SK-N-SH treated with all-trans-retinoic acid at 6 μM for 48 hours (cell line): ENCODE results near the gene POLR2H.

ENCODE experiments used
- ATAC-seq: fragments of 200-7000 bp; cut with Tn5 transposase; 3 replicates; pipeline ENCODE4 v1.9.1; 2020; ENCODE audit warnings: mild to moderate bottlenecking, moderate library complexity
- BACH2 ChIP-seq: fragments of 250-450 bp; sonication (Bioruptor Pico); IDR thresholded peaks from 2 replicates; pipeline ENCODE4 v1.9.0; 2021; ENCODE audit warnings: mild to moderate bottlenecking, borderline replicate concordance
- CSDC2 ChIP-seq: fragments of 250-450 bp; sonication (Bioruptor Pico); IDR thresholded peaks from 2 replicates; pipeline ENCODE4 v1.5.0; 2020; ENCODE audit warnings: mild to moderate bottlenecking, moderate library complexity
- ESRRG ChIP-seq: fragments of 250-450 bp; sonication (Bioruptor Pico); IDR thresholded peaks from 2 replicates; pipeline ENCODE4 v1.6.1; 2021; ENCODE audit warnings: mild to moderate bottlenecking
- GLIS3 ChIP-seq: fragments of 250-450 bp; sonication (Bioruptor Pico); IDR thresholded peaks from 2 replicates; pipeline ENCODE4 v1.5.0; 2020; ENCODE audit warnings: mild to moderate bottlenecking, moderate library complexity
- ISL1 ChIP-seq: fragments of 250-450 bp; sonication (Bioruptor Pico); IDR thresholded peaks from 2 replicates; pipeline ENCODE4 v2.1.2; 2022; ENCODE audit warnings: mild to moderate bottlenecking, moderate library complexity
- OSR1 ChIP-seq: fragments of 250-450 bp; sonication (Bioruptor Pico); IDR thresholded peaks from 2 replicates; pipeline ENCODE4 v1.8.0; 2022; ENCODE audit warnings: moderate library complexity, mild to moderate bottlenecking, inconsistent platforms
- PPARA ChIP-seq: fragments of 250-450 bp; sonication (Bioruptor Pico); IDR thresholded peaks from 2 replicates; pipeline ENCODE4 v1.5.0; 2020; ENCODE audit warnings: mild to moderate bottlenecking, borderline replicate concordance
- RARB ChIP-seq: fragments of 250-450 bp; sonication (Bioruptor Pico); IDR thresholded peaks from 2 replicates; pipeline ENCODE4 v1.8.0; 2021; ENCODE audit warnings: mild to moderate bottlenecking, moderate library complexity
- SNAI2 ChIP-seq: fragments of 250-450 bp; sonication (Bioruptor Pico); IDR thresholded peaks from 2 replicates; pipeline ENCODE4 v1.5.0; 2020; ENCODE audit warnings: mild to moderate bottlenecking, moderate library complexity
- TCF4 ChIP-seq: fragments of 250-450 bp; sonication (Bioruptor Pico); IDR thresholded peaks from 2 replicates; pipeline ENCODE4 v1.8.0; 2021; ENCODE audit warnings: mild to moderate bottlenecking, moderate library complexity, borderline replicate concordance
- TOX ChIP-seq: fragments of 250-450 bp; sonication (Bioruptor Pico); IDR thresholded peaks from 2 replicates; pipeline ENCODE4 v1.8.0; 2021; ENCODE audit warnings: mild to moderate bottlenecking, moderate library complexity, borderline replicate concordance
- ZNF565 ChIP-seq: fragments of 450-650 bp; formaldehyde crosslinking; conservative IDR thresholded peaks from 2 replicates; pipeline ENCODE4 v1.5.0; 2020; ENCODE audit warnings: low read depth, mild to moderate bottlenecking, moderate library complexity
- ZNF70 ChIP-seq: fragments of 450-650 bp; formaldehyde crosslinking; IDR thresholded peaks from 2 replicates; pipeline ENCODE4 v1.5.0; 2020; ENCODE audit warnings: mild to moderate bottlenecking, moderate library complexity
- ZNF8 ChIP-seq: fragments of 450-650 bp; formaldehyde crosslinking; IDR thresholded peaks from 2 replicates; pipeline ENCODE4 v1.5.0; 2020; ENCODE audit warnings: mild to moderate bottlenecking, moderate library complexity
- TF ChIP-seq, protein P1 (sequence below): fragments of 250-450 bp; sonication (Bioruptor Pico); IDR thresholded peaks from 2 replicates; pipeline ENCODE4 v1.8.0; 2021; ENCODE audit warnings: low read depth, mild to moderate bottlenecking, moderate library complexity, borderline replicate concordance
- TF ChIP-seq, protein P2 (sequence below): fragments of 250-450 bp; sonication (Bioruptor Pico); IDR thresholded peaks from 2 replicates; pipeline ENCODE4 v1.5.1; 2021; ENCODE audit warnings: mild to moderate bottlenecking, moderate library complexity
- TF ChIP-seq, protein P3 (sequence below): fragments of 250-450 bp; sonication (Bioruptor Pico); IDR thresholded peaks from 2 replicates; pipeline ENCODE4 v1.8.0; 2020; ENCODE audit warnings: mild to moderate bottlenecking, moderate library complexity, borderline replicate concordance
- TF ChIP-seq, protein P4 (sequence below): fragments of 250-450 bp; sonication (Bioruptor Pico); IDR thresholded peaks from 2 replicates; pipeline ENCODE4 v1.5.1; 2020; ENCODE audit warnings: low read depth, mild to moderate bottlenecking, moderate library complexity
- TF ChIP-seq, protein P5 (sequence below): fragments of 250-450 bp; sonication (Bioruptor Pico); IDR thresholded peaks from 2 replicates; pipeline ENCODE4 v1.5.0; 2020; ENCODE audit warnings: mild to moderate bottlenecking, moderate library complexity

The POLR2H gene

DNA sequence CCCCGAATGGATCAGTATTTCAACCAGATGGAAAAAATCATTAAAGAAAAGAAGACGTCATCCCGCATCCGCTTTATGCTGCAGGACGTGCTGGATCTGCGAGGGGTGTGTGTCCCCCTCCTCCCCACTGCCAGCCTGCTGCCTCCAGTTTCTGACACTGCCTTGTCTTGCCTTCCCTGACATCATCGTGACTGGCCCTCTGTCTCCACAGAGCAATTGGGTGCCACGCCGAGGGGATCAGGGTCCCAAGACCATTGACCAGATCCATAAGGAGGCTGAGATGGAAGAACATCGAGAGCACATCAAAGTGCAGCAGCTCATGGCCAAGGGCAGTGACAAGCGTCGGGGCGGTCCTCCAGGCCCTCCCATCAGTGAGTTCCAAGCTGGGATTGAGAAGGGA lies 36.2 kb upstream of the POLR2H start:
- TF ChIP-seq, protein P1, sequence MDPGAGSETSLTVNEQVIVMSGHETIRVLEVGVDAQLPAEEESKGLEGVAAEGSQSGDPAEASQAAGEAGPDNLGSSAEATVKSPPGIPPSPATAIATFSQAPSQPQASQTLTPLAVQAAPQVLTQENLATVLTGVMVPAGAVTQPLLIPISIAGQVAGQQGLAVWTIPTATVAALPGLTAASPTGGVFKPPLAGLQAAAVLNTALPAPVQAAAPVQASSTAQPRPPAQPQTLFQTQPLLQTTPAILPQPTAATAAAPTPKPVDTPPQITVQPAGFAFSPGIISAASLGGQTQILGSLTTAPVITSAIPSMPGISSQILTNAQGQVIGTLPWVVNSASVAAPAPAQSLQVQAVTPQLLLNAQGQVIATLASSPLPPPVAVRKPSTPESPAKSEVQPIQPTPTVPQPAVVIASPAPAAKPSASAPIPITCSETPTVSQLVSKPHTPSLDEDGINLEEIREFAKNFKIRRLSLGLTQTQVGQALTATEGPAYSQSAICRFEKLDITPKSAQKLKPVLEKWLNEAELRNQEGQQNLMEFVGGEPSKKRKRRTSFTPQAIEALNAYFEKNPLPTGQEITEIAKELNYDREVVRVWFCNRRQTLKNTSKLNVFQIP: no peak
- no peak for TF ChIP-seq GLIS3
- no peak for TF ChIP-seq RARB
- TF ChIP-seq SNAI2 (CRISPR knock-in tag): no peak
- no peak for TF ChIP-seq BACH2 (CRISPR knock-in tag)
- no peak for TF ChIP-seq ZNF70 (CRISPR knock-in tag)
- no peak for TF ChIP-seq OSR1
- TF ChIP-seq CSDC2 (CRISPR knock-in tag): no peak
- no peak for TF ChIP-seq PPARA
- TF ChIP-seq, protein P2, sequence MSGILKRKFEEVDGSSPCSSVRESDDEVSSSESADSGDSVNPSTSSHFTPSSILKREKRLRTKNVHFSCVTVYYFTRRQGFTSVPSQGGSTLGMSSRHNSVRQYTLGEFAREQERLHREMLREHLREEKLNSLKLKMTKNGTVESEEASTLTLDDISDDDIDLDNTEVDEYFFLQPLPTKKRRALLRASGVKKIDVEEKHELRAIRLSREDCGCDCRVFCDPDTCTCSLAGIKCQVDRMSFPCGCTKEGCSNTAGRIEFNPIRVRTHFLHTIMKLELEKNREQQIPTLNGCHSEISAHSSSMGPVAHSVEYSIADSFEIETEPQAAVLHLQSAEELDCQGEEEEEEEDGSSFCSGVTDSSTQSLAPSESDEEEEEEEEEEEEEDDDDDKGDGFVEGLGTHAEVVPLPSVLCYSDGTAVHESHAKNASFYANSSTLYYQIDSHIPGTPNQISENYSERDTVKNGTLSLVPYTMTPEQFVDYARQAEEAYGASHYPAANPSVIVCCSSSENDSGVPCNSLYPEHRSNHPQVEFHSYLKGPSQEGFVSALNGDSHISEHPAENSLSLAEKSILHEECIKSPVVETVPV (CRISPR knock-in tag): no peak
- TF ChIP-seq ESRRG: no peak
- TF ChIP-seq TCF4 (CRISPR knock-in tag): no peak
- TF ChIP-seq ZNF8 (CRISPR knock-in tag): no peak
- TF ChIP-seq TOX (CRISPR knock-in tag): no peak
- TF ChIP-seq, protein P3, sequence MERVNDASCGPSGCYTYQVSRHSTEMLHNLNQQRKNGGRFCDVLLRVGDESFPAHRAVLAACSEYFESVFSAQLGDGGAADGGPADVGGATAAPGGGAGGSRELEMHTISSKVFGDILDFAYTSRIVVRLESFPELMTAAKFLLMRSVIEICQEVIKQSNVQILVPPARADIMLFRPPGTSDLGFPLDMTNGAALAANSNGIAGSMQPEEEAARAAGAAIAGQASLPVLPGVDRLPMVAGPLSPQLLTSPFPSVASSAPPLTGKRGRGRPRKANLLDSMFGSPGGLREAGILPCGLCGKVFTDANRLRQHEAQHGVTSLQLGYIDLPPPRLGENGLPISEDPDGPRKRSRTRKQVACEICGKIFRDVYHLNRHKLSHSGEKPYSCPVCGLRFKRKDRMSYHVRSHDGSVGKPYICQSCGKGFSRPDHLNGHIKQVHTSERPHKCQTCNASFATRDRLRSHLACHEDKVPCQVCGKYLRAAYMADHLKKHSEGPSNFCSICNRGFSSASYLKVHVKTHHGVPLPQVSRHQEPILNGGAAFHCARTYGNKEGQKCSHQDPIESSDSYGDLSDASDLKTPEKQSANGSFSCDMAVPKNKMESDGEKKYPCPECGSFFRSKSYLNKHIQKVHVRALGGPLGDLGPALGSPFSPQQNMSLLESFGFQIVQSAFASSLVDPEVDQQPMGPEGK (CRISPR knock-in tag): no peak
- TF ChIP-seq, protein P4, sequence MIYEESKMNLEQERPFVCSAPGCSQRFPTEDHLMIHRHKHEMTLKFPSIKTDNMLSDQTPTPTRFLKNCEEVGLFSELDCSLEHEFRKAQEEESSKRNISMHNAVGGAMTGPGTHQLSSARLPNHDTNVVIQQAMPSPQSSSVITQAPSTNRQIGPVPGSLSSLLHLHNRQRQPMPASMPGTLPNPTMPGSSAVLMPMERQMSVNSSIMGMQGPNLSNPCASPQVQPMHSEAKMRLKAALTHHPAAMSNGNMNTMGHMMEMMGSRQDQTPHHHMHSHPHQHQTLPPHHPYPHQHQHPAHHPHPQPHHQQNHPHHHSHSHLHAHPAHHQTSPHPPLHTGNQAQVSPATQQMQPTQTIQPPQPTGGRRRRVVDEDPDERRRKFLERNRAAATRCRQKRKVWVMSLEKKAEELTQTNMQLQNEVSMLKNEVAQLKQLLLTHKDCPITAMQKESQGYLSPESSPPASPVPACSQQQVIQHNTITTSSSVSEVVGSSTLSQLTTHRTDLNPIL: no peak
- no peak for ATAC-seq

DNA sequence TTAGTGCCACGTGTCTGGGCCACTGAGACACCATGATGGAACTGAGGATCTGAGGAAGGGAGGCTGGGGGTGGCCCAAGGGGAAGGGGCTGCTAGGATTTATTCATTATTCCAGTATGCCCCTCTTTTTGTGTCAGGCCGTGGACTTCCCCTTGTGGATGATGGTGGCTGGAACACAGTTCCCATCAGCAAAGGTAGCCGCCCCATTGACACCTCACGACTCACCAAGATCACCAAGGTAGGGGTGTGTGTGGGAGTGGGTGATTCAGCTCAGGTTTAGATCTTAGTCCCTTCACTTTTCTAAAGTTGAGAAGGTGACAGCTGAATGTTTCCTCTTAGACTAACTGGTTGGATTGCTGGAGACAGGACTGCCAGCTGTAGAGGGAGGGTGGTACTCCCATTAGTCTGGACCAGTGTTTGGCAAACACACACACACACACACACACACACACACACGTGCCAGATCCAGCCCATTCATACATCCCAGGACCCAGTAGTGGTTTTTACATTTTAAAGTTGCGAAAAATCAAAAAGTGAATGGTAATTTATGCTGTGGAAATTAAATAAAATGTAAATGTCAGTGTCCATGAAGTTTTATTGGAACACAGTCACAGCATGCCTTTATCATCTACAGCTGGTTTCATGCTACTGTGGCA lies 35.7 kb upstream of the POLR2H start:
- ATAC-seq: no peak
- TF ChIP-seq TCF4 (CRISPR knock-in tag): no peak

DNA sequence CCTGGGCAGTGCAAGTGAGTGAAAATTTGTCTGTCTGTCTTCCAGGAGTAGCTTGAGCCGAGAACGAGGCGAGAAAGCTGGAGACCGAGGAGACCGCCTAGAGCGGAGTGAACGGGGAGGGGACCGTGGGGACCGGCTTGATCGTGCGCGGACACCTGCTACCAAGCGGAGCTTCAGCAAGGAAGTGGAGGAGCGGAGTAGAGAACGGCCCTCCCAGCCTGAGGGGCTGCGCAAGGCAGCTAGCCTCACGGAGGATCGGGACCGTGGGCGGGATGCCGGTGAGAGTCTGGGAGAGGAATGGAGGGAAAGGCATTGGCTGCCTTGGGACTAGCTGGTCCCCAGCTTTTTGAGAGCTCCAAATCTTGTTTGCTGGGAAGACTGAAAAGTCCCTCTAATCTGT lies 34.3 kb upstream of the POLR2H start:
- ATAC-seq: no peak
- TF ChIP-seq, protein P4: no peak
- no peak for TF ChIP-seq ZNF8 (CRISPR knock-in tag)

DNA sequence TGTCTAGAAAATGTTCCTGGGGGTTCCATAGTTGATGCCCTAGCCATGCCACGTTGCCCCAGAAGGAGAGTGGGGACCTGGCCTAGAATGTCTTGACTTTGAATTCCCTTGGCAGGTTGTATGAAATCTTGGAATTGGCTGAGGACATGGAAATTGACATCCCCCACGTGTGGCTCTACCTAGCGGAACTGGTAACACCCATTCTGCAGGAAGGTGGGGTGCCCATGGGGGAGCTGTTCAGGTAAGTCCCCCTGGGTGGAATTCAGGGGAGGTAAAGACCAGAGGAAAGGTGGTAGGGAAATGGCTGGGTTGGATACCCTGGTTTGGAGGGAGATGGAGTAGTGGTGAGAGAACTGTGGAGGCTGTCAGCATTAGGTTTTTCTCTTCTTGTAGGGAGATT lies 33.0 kb upstream of the POLR2H start:
- ATAC-seq: no peak
- TF ChIP-seq ZNF565 (no peak), GLIS3 (no peak), BACH2 (CRISPR knock-in tag) (no peak), SNAI2 (CRISPR knock-in tag) (no peak), TOX (CRISPR knock-in tag) (no peak), OSR1 (no peak), ZNF8 (CRISPR knock-in tag) (no peak), ESRRG (no peak), ZNF70 (CRISPR knock-in tag) (no peak), ISL1 (CRISPR knock-in tag) (no peak), TCF4 (CRISPR knock-in tag) (no peak)
- TF ChIP-seq, protein P4: no peak
- TF ChIP-seq, protein P2 (CRISPR knock-in tag): no peak
- TF ChIP-seq, protein P5, sequence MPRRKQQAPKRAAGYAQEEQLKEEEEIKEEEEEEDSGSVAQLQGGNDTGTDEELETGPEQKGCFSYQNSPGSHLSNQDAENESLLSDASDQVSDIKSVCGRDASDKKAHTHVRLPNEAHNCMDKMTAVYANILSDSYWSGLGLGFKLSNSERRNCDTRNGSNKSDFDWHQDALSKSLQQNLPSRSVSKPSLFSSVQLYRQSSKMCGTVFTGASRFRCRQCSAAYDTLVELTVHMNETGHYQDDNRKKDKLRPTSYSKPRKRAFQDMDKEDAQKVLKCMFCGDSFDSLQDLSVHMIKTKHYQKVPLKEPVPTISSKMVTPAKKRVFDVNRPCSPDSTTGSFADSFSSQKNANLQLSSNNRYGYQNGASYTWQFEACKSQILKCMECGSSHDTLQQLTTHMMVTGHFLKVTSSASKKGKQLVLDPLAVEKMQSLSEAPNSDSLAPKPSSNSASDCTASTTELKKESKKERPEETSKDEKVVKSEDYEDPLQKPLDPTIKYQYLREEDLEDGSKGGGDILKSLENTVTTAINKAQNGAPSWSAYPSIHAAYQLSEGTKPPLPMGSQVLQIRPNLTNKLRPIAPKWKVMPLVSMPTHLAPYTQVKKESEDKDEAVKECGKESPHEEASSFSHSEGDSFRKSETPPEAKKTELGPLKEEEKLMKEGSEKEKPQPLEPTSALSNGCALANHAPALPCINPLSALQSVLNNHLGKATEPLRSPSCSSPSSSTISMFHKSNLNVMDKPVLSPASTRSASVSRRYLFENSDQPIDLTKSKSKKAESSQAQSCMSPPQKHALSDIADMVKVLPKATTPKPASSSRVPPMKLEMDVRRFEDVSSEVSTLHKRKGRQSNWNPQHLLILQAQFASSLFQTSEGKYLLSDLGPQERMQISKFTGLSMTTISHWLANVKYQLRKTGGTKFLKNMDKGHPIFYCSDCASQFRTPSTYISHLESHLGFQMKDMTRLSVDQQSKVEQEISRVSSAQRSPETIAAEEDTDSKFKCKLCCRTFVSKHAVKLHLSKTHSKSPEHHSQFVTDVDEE (CRISPR knock-in tag): no peak
- TF ChIP-seq, protein P1: no peak
